ENCODE measurements around the gene CHST13.

- TF ChIP-seq POLR2A (IDR thresholded peaks at IDR 0.05): no peak
- TF ChIP-seq, protein P1, sequence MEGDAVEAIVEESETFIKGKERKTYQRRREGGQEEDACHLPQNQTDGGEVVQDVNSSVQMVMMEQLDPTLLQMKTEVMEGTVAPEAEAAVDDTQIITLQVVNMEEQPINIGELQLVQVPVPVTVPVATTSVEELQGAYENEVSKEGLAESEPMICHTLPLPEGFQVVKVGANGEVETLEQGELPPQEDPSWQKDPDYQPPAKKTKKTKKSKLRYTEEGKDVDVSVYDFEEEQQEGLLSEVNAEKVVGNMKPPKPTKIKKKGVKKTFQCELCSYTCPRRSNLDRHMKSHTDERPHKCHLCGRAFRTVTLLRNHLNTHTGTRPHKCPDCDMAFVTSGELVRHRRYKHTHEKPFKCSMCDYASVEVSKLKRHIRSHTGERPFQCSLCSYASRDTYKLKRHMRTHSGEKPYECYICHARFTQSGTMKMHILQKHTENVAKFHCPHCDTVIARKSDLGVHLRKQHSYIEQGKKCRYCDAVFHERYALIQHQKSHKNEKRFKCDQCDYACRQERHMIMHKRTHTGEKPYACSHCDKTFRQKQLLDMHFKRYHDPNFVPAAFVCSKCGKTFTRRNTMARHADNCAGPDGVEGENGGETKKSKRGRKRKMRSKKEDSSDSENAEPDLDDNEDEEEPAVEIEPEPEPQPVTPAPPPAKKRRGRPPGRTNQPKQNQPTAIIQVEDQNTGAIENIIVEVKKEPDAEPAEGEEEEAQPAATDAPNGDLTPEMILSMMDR (IDR thresholded peaks at IDR 0.05): peak; percentile 32 to 92 (median 82)
Observed at GRCh38 chr3:126522363-126522788, 1.6 kb upstream of the CHST13 start.

Measured in sigmoid colon (tissue), 3 donors.